Measurements from ENCODE around the gene KLHL41. TPM values are rescaled to one million over a fixed set of nuclear protein-coding genes. Genes with fewer than 3 reads are reported as not detected.

The KLHL41 gene
- total and polyA plus RNA-seq, 2 of the 13 experiments (the other 11 are each of a cell fraction or from before 2014, with no cell fraction given), result 0.07 to 0.31 TPM

DNA sequence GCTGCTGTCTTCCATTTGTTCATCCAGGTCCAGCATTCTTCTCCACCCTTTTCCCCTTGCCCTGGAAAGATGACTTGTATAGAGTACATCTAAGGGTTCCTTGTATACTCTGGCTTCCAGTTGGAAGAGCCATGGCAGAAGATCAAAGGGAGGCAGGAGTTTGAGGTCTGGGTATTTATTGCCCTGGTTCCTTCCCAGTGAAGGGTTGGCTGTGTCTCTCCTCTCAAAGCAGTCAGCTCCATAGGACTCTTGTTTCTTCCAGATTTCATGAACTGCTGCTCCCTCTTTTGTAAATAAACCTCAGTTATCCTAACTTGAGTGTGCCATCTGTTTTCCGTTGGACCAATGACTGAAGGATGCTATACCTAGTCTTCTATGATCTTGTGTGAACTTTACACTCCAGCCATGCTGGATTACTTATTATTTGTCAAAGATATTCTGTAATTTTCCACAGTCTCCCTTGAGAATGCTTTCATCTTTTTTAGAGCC is 23.8 kb upstream of the KLHL41 start (continued):
- TF ChIP-seq, protein P1, sequence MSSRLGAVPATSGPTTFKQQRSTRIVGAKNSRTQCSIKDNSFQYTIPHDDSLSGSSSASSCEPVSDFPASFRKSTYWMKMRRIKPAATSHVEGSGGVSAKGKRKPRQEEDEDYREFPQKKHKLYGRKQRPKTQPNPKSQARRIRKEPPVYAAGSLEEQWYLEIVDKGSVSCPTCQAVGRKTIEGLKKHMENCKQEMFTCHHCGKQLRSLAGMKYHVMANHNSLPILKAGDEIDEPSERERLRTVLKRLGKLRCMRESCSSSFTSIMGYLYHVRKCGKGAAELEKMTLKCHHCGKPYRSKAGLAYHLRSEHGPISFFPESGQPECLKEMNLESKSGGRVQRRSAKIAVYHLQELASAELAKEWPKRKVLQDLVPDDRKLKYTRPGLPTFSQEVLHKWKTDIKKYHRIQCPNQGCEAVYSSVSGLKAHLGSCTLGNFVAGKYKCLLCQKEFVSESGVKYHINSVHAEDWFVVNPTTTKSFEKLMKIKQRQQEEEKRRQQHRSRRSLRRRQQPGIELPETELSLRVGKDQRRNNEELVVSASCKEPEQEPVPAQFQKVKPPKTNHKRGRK (CRISPR knock-in tag; IDR thresholded peaks at IDR 0.05), result no peak
- TF ChIP-seq, protein P2, sequence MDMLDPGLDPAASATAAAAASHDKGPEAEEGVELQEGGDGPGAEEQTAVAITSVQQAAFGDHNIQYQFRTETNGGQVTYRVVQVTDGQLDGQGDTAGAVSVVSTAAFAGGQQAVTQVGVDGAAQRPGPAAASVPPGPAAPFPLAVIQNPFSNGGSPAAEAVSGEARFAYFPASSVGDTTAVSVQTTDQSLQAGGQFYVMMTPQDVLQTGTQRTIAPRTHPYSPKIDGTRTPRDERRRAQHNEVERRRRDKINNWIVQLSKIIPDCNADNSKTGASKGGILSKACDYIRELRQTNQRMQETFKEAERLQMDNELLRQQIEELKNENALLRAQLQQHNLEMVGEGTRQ (IDR thresholded peaks at IDR 0.05; ENCODE audit: low read depth, low read length), result no peak
- TF ChIP-seq, protein P2 (CRISPR knock-in tag; IDR thresholded peaks at IDR 0.05; ENCODE audit: borderline replicate concordance), result no peak
- TF ChIP-seq TAF15 (IDR thresholded peaks at IDR 0.05; ENCODE audit: low read depth, low read length, poor library complexity, severe bottlenecking) (no peak), NR2F1 (CRISPR knock-in tag; IDR thresholded peaks at IDR 0.05) (no peak), ZBTB3 (CRISPR knock-in tag; IDR thresholded peaks at IDR 0.05; ENCODE audit: borderline replicate concordance, low read depth) (no peak), CHD4 (IDR thresholded peaks at IDR 0.05; ENCODE audit: borderline replicate concordance, low read length) (peak; percentile 74; the same call in 1 of the 2 replicates), SNAI1 (CRISPR knock-in tag; IDR thresholded peaks at IDR 0.05; ENCODE audit: borderline replicate concordance) (no peak), HOXA9 (CRISPR knock-in tag; IDR thresholded peaks at IDR 0.05; ENCODE audit: borderline replicate concordance) (no peak), HCFC1 (IDR thresholded peaks at IDR 0.05; ENCODE audit: low read depth, low read length) (no peak), SALL1 (CRISPR knock-in tag; IDR thresholded peaks at IDR 0.05) (no peak), ZBTB1 (CRISPR knock-in tag; IDR thresholded peaks at IDR 0.05; ENCODE audit: borderline replicate concordance) (no peak), ZNF709 (CRISPR knock-in tag; IDR thresholded peaks at IDR 0.05) (no peak), ZNF234 (CRISPR knock-in tag; conservative IDR thresholded peaks at IDR 0.05) (no peak)
- TF ChIP-seq, protein P3, sequence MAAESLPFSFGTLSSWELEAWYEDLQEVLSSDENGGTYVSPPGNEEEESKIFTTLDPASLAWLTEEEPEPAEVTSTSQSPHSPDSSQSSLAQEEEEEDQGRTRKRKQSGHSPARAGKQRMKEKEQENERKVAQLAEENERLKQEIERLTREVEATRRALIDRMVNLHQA (CRISPR knock-in tag; IDR thresholded peaks at IDR 0.05), result no peak
- TF ChIP-seq, protein P4, sequence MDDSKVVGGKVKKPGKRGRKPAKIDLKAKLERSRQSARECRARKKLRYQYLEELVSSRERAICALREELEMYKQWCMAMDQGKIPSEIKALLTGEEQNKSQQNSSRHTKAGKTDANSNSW (CRISPR knock-in tag; IDR thresholded peaks at IDR 0.05; ENCODE audit: borderline replicate concordance), result no peak
- TF ChIP-seq, protein P5, sequence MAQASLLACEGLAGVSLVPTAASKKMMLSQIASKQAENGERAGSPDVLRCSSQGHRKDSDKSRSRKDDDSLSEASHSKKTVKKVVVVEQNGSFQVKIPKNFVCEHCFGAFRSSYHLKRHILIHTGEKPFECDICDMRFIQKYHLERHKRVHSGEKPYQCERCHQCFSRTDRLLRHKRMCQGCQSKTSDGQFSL (CRISPR knock-in tag; IDR thresholded peaks at IDR 0.05), result no peak
- TF ChIP-seq, protein P6, sequence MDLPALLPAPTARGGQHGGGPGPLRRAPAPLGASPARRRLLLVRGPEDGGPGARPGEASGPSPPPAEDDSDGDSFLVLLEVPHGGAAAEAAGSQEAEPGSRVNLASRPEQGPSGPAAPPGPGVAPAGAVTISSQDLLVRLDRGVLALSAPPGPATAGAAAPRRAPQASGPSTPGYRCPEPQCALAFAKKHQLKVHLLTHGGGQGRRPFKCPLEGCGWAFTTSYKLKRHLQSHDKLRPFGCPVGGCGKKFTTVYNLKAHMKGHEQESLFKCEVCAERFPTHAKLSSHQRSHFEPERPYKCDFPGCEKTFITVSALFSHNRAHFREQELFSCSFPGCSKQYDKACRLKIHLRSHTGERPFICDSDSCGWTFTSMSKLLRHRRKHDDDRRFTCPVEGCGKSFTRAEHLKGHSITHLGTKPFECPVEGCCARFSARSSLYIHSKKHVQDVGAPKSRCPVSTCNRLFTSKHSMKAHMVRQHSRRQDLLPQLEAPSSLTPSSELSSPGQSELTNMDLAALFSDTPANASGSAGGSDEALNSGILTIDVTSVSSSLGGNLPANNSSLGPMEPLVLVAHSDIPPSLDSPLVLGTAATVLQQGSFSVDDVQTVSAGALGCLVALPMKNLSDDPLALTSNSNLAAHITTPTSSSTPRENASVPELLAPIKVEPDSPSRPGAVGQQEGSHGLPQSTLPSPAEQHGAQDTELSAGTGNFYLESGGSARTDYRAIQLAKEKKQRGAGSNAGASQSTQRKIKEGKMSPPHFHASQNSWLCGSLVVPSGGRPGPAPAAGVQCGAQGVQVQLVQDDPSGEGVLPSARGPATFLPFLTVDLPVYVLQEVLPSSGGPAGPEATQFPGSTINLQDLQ (CRISPR knock-in tag; IDR thresholded peaks at IDR 0.05), result no peak
- TF ChIP-seq, protein P7, sequence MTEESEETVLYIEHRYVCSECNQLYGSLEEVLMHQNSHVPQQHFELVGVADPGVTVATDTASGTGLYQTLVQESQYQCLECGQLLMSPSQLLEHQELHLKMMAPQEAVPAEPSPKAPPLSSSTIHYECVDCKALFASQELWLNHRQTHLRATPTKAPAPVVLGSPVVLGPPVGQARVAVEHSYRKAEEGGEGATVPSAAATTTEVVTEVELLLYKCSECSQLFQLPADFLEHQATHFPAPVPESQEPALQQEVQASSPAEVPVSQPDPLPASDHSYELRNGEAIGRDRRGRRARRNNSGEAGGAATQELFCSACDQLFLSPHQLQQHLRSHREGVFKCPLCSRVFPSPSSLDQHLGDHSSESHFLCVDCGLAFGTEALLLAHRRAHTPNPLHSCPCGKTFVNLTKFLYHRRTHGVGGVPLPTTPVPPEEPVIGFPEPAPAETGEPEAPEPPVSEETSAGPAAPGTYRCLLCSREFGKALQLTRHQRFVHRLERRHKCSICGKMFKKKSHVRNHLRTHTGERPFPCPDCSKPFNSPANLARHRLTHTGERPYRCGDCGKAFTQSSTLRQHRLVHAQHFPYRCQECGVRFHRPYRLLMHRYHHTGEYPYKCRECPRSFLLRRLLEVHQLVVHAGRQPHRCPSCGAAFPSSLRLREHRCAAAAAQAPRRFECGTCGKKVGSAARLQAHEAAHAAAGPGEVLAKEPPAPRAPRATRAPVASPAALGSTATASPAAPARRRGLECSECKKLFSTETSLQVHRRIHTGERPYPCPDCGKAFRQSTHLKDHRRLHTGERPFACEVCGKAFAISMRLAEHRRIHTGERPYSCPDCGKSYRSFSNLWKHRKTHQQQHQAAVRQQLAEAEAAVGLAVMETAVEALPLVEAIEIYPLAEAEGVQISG (CRISPR knock-in tag; IDR thresholded peaks at IDR 0.05), result no peak

Measured in HepG2 (cell line).